Activated CD4-positive, alpha-beta memory T cell treated with anti-CD3 and anti-CD28 coated beads for 36 hours (primary cell): ENCODE results near the gene ZFP30. TPM values are rescaled to one million over a fixed set of nuclear protein-coding genes. Genes with fewer than 3 reads are reported as not detected.
"Not testable (repeated sequence)": the region's sequence is repeated elsewhere in the genome, so short reads cannot be mapped to it uniquely, and the experiment has no call there.

Experiments
- CTCF ChIA-PET: fragments of 350-600 bp; sonication (Branson Sonifier 250); formaldehyde crosslinking; loops from one replicate; lab custom pipeline; 2021; ENCODE audit warnings: antibody characterized with exemption, inconsistent platforms; lab: Charles Lee
- POLR2A ChIA-PET: fragments of 350-600 bp; sonication (Branson Sonifier 250); formaldehyde crosslinking; loops from one replicate; lab custom pipeline; 2021; ENCODE audit warnings: antibody characterized with exemption; lab: Charles Lee
- DNase-seq: peaks from one replicate; pipeline ENCODE4 v3.0.0-alpha.2; 2020
- H3K27ac Mint-ChIP-seq: one replicate; pipeline ENCODE4 v1.8.0; 2021; ENCODE audit warnings: mixed read lengths
- H3K27me3 Mint-ChIP-seq: one replicate; pipeline ENCODE4 v1.8.0; 2021; ENCODE audit warnings: mixed read lengths
- H3K36me3 Mint-ChIP-seq: one replicate; pipeline ENCODE4 v1.8.0; 2021; ENCODE audit warnings: mixed read lengths
- H3K4me1 Mint-ChIP-seq: one replicate; pipeline ENCODE4 v1.8.0; 2021; ENCODE audit warnings: low read depth, mixed read lengths
- H3K4me3 Mint-ChIP-seq: one replicate; pipeline ENCODE4 v1.8.0; 2021; ENCODE audit warnings: mild to moderate bottlenecking, mixed read lengths
- H3K9me3 Mint-ChIP-seq: one replicate; pipeline ENCODE4 v1.8.0; 2021; ENCODE audit warnings: mixed read lengths
- intact Hi-C: fragments of 100-400 bp; cut with micrococcal nuclease; formaldehyde crosslinking; loops from one replicate; pipeline ENCODE4 v1.15.1; 2023
- total RNA-seq, 2 experiments: library from RNA; stranded (reverse); gene quantifications; one replicate each; pipeline ENCODE4 v1.2.3, GENCODE V29; 2021

ZFP30 gene
- total RNA-seq = 10 to 100 TPM; 11.1 to 11.4 TPM

DNA sequence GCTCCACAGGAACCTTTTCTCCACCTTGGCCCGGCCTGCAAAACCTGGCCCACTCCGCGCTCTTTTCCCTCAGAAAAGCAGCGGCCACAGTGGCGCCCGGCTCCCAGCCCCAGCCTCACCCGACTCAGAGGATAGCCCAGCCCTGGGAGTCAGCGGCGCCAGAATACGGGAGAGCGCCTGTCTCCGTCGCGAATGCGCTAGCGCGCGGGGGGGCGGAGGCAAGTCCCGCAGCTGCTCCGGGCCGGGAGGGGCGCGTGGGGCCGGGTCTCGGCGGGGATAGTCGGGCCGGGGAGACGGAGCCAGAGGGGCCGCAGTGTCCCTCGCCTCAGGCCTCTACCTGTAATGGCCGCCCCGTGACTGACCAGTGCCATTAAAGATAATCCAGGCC, at the start of gene ZFP30:
ZFP30 (minus strand) TSS at position 165 of the 388 bp plus-strand sequence. CDS start 7,643 bp downstream, outside the sequence.
- CTCF ChIA-PET = no interaction called here
- intact Hi-C loops = loop anchor here (1.0 to 5.0 kb wide), 5 partner anchors 38 to 338 kb away; partner anchors contain the start of genes ZNF527, ZNF569 and ZNF570
- peak within 1 kb of the TSS; percentile 91 for H3K4me3 Mint-ChIP-seq
- H3K9me3 Mint-ChIP-seq = peaks cover 9% of the 10 kb centered on the region
- H3K4me1 Mint-ChIP-seq = peaks cover 27% of the 10 kb centered on the region
- POLR2A ChIA-PET = interaction anchor here (1.3 kb wide), 1 partner anchor 61 kb away, joined by 4 read pairs; the partner anchor contains the start of genes ZNF540 and ZNF571
- DNase-seq = peak; percentile 88
- peaks cover 19% of the 10 kb centered on the region for H3K36me3 Mint-ChIP-seq
- H3K27me3 Mint-ChIP-seq = no peaks in the 10 kb centered on the region
- peak within 1 kb of the TSS; percentile 95 for H3K27ac Mint-ChIP-seq

DNA sequence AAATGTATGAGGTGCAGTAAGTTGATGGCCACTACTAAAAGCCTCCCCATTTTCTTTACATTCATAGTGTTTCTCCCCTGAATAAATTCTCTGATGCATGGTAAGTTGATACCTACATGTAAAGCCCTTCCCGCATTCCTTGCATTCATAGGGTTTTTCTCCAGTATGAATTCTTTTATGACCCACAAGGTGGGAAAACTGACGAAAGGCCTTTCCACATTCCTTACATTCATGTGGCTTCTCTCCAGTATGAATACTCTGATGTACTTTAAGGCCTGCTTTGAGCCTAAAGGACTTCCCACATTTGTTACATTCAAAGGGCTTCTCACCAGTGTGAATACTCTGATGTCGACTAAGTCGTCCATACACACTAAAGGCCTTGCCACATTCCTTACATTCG, 43.8 kb upstream of the ZFP30 start:
- CTCF ChIA-PET = no interaction called here
- intact Hi-C loops = loop anchor here (10.0 kb wide), 1 partner anchor 234 kb away; the partner anchor contains the start of genes ZNF569 and ZNF570
- POLR2A ChIA-PET = no interaction called here
- no peak for DNase-seq
- H3K9me3 Mint-ChIP-seq = peaks cover 62% of the 10 kb centered on the region
- no peaks in the 10 kb centered on the region for H3K27me3 Mint-ChIP-seq
- no peak overlapping the region for H3K4me3 Mint-ChIP-seq
- H3K36me3 Mint-ChIP-seq = peaks cover 64% of the 10 kb centered on the region
- H3K4me1 Mint-ChIP-seq = no peaks in the 10 kb centered on the region
- no peak overlapping the region for H3K27ac Mint-ChIP-seq

DNA sequence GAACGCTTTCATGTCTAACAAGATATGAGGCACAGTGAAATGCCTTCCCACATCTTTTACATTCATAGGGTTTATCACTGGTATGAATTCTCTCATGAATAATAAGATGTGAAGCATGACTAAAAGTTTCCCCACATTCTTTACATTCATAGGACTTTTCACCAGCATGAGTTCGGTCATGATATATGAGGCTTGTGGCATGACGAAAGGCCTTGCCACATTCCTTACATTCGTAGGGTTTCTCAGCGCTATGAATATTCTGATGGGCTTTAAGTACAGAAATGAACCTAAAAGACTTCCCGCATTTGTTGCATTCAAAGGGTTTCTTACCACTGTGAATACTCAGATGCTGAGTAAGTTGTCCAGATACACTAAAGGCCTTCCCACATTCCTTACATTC, 43.0 kb upstream of the ZFP30 start:
- peaks cover 57% of the 10 kb centered on the region for H3K9me3 Mint-ChIP-seq

DNA sequence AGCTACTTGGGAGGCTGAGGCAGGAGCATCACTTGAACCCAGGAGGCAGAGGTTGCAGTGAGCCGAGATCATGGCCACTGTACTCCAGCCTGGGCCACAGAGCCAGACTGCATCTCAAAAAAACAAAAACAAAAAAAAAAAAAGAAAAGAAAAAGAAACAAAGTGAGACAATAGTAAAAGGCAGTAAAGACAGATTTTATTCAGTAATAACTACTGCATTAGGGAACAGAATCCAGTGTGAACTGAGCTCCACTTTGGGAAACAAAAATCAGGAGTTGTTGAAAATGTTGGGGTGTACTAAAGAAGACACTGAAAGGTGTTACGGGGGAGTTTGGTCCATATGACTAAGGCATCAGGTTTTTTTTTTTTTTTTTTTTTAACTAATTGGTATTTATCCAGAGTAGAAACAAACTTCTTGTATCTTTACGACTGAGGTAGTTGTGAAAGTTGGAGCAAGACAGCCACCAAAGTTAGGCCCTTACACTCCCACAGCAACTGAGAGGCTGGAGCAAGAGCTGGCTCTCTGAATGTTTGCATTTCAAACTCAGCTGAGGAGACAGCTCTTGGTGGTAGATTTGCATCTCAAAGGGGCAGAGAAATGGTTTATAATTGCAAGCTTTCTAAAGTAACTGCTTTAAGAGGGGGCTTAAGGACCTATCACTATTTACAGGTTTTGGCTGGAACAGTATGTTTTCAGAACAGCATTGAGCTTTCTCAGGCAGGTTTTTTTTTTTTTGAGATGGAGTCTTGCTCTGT, 40.1 kb upstream of the ZFP30 start:
- Mint-ChIP-seq H3K9me3 (peaks cover 45% of the 10 kb centered on the region), H3K36me3 (peaks cover 40% of the 10 kb centered on the region)
- intact Hi-C loops = loop anchor here (10.0 kb wide), 1 partner anchor 231 kb away; the partner anchor contains the start of genes ZNF569 and ZNF570

More for the DNA sequence above, 43.0 kb upstream of the ZFP30 start:
- Mint-ChIP-seq H3K27me3 (no peaks in the 10 kb centered on the region), H3K36me3 (peaks cover 58% of the 10 kb centered on the region), H3K27ac (no peak overlapping the region), H3K4me3 (no peak overlapping the region), H3K4me1 (no peaks in the 10 kb centered on the region)
- POLR2A ChIA-PET = no interaction called here
- CTCF ChIA-PET = no interaction called here
- no peak for DNase-seq
- intact Hi-C loops = loop anchor here (10.0 kb wide), 1 partner anchor 233 kb away; the partner anchor contains the start of genes ZNF569 and ZNF570

DNA sequence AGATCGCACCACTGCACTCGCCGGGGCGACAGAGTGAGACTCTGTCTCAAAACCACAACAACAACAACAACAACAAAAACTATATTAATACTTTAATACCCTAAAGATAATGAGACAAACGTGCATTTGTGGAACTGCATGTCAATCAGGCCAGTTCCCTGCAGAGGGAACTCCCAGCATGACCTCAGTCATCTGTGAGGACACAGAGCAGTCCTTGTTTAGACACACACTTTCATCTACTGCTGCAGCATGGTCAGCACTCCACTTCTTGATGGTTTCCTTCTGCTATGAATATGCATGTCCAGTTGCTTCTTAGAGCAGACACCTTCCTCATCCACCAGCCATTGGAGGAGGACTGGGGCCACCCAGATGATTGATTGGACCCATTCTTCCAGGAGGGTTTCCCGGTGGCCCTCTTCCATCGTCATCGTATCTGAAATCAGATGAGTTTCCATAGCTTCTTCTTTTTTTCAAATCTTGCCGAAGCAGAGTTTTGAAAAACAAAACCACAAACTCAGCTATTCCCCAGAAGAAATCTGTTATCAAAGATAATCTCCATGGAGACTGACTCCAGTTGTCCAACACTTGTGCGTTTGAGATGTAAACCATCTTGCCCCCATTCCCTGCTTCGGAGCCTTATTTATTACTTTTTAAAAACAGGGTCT, 37.8 kb upstream of the ZFP30 start:
- H3K27me3 Mint-ChIP-seq = no peaks in the 10 kb centered on the region
- intact Hi-C loops = loop anchor here (2.0 to 10.0 kb wide), 4 partner anchors 26 to 228 kb away; partner anchors contain the start of genes ZFP30, ZNF540, ZNF569 and ZNF570
- no peak overlapping the region for H3K27ac Mint-ChIP-seq
- no peak for DNase-seq
- H3K4me3 Mint-ChIP-seq = no peak overlapping the region
- H3K4me1 Mint-ChIP-seq = peaks cover 9% of the 10 kb centered on the region
- CTCF ChIA-PET = no interaction called here
- peaks cover 20% of the 10 kb centered on the region for H3K36me3 Mint-ChIP-seq
- POLR2A ChIA-PET = interaction anchor here (0.9 kb wide), 1 partner anchor 322 kb away, joined by 3 read pairs; the partner anchor contains the start of gene ZNF527
- peaks cover 30% of the 10 kb centered on the region for H3K9me3 Mint-ChIP-seq

More for the DNA sequence above, 40.1 kb upstream of the ZFP30 start:
- Mint-ChIP-seq H3K27me3 (no peaks in the 10 kb centered on the region), H3K4me1 (peaks cover 9% of the 10 kb centered on the region), H3K4me3 (no peak overlapping the region), H3K27ac (no peak overlapping the region)
- DNase-seq = no peak
- POLR2A ChIA-PET = no interaction called here
- CTCF ChIA-PET = no interaction called here

DNA sequence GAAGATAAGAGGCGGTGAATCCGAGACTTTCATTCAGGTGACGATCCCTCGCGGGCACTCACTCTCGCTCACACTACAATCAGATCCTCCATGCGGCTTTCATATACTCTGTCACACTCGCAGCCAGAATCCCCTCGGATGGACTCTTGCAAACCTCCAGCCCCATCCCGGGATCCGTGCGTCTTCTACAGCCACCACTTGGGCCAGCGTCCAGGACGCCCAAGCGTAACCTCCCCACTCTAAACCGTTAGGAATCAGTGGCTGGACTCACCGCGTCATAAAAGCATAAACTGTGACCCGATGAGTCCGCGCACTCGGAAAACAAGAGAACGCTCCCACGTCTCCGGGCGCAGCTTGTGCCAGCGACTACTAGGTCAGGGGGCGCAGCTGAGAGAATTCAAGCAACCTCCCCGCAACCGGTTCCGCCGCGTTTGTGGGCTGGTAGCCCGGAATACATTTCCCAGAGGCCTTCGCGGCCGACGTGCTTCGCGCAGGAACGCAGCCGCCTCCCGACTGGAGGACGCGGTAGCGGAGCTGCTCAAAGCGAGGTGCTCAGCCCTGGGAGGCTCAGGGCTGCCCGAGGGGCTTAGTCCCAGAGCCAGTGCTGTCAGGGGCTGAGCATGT, 36.7 kb upstream of the ZFP30 start:
- H3K27ac Mint-ChIP-seq = peak overlapping the region; percentile 77
- H3K4me1 Mint-ChIP-seq = peaks cover 9% of the 10 kb centered on the region
- peaks cover 27% of the 10 kb centered on the region for H3K9me3 Mint-ChIP-seq
- H3K36me3 Mint-ChIP-seq = peaks cover 16% of the 10 kb centered on the region
- peak; percentile 89 for DNase-seq
- POLR2A ChIA-PET = interaction anchor here (0.9 to 1.1 kb wide), 4 partner anchors 88 to 321 kb away, joined by 3 to 5 read pairs (median 4); partner anchors contain the start of genes ZNF527, ZNF540, ZNF570 and ZNF571
- intact Hi-C loops = loop anchor here (2.0 to 10.0 kb wide), 4 partner anchors 27 to 227 kb away; partner anchors contain the start of genes ZFP30, ZNF540, ZNF569 and ZNF570
- H3K4me3 Mint-ChIP-seq = peak overlapping the region; percentile 87
- CTCF ChIA-PET = interaction anchor here (1.1 kb wide), 1 partner anchor 88 kb away, joined by 3 read pairs; no protein-coding TSS in a partner anchor
- H3K27me3 Mint-ChIP-seq = no peaks in the 10 kb centered on the region

DNA sequence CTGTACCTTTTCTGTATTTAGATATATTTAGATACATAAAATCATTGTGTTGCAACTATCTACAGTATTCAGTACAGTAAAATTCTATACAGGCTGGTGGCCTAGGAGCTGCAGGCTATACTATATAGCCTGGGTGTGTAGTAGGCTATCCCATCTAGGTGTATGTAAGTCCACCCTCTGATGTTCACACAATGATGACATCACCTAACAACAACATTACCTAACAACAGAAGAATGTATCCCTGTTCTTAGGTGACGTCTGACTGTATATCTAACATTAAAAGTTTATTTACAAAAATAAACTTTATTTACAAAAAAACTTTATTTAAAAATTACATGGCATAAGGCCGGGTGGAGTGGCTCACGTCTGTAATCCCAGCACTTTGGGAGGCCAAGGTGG, 28.3 kb upstream of the ZFP30 start:
- Mint-ChIP-seq H3K27ac (no peak overlapping the region), H3K36me3 (peaks cover 35% of the 10 kb centered on the region), H3K4me3 (no peak overlapping the region), H3K4me1 (no peaks in the 10 kb centered on the region), H3K27me3 (no peaks in the 10 kb centered on the region), H3K9me3 (peaks cover 52% of the 10 kb centered on the region)
- no peak for DNase-seq
- POLR2A ChIA-PET = no interaction called here
- CTCF ChIA-PET = interaction anchor here (0.7 kb wide), 1 partner anchor 281 kb away, joined by 5 read pairs; no protein-coding TSS in a partner anchor
- intact Hi-C loops = no loop called here

DNA sequence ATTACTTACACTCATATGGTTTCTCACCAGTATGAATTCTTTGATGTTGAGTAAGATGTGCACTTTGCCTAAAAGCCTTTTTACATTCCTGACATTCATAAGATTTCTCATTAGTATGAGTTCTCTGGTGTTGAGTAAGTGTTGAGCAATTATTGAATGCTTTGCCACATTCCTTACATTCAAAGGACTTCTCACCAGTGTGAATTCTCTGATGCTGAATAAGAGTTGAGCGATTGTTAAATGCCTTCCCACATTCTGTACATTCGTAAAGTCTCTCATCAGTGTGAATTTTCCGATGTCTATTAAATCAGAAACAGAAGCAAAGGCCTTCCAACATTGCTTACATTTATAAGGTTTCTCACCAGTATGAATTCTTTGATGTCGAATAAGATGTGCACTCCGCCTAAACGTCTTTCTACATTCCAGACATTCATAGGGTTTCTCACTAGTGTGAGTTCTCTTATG, 14.2 kb upstream of the ZFP30 start:
- Mint-ChIP-seq H3K36me3 (peaks cover 34% of the 10 kb centered on the region), H3K27me3 (no peaks in the 10 kb centered on the region)
- CTCF ChIA-PET = no interaction called here

DNA sequence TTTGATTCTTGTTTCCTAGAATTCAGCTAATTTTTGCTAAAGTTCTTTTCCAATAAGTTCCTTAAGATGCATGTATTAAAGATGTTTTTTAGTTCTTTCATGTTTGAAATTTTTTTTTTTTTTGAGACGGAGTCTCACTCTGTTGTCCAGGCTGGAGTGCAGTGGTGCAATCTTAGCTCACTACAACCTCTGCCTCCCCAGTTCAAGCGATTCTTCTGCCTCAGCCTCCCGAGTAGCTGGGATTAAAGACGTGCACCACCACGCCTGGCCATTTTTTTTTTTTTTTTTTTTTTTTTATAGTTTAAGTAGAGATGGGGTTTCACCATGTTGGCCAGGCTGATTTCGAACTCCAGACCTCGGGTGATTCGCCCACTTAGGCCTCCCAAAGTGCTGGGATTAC, 1.9 kb upstream of the ZFP30 start:
- intact Hi-C loops = loop anchor here (5.0 kb wide), 1 partner anchor 190 kb away; the partner anchor contains the start of genes ZNF569 and ZNF570
- DNase-seq, H3K27me3 Mint-ChIP-seq, H3K27ac Mint-ChIP-seq, CTCF ChIA-PET, POLR2A ChIA-PET: not testable (repeated sequence)
- peaks cover 16% of the 10 kb centered on the region for H3K36me3 Mint-ChIP-seq
- peak overlapping the region; percentile 91 for H3K4me3 Mint-ChIP-seq
- peaks cover 18% of the 10 kb centered on the region for H3K9me3 Mint-ChIP-seq
- peaks cover 27% of the 10 kb centered on the region for H3K4me1 Mint-ChIP-seq

More for the DNA sequence above, 14.2 kb upstream of the ZFP30 start:
- POLR2A ChIA-PET = no interaction called here
- H3K4me3 Mint-ChIP-seq = no peak overlapping the region
- H3K9me3 Mint-ChIP-seq = peaks cover 65% of the 10 kb centered on the region
- no peaks in the 10 kb centered on the region for H3K4me1 Mint-ChIP-seq
- DNase-seq = no peak
- intact Hi-C loops = no loop called here
- H3K27ac Mint-ChIP-seq = no peak overlapping the region

DNA sequence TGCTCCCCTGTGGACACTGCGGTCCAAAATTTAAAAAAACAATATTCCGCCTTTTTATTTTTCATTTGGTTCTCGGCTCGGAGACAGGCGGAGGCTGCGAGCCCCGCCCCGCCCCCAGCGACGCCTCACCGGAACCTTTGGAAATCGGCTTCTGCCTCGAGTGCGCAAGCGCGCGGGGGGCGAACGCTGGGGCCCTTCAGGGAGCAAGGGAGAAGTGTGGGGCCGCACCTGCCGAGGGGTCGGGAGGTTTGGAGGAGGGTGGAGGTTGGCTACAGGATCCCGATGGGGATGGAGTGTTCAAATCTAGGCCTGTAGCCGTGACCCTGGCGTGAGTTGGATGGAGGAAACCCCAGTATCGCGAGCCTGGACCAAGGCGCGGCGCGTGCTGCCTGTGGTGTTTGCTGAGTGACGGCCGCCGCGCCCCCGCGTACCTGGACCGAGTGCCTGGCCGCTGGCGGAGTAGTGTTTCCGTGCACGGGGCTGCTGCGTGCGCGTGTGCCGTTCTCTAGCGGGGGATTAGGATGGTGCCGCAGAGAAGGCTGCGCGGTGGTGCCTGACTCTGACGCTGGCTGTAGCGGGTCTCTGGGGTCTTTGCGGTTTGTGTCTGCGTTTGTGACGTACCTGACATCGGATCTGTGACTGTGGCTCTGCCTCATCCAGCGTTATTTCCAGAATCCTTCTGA, 565 bp upstream of the ZFP30 start:
- POLR2A ChIA-PET = interaction anchor here (1.3 kb wide), 1 partner anchor 61 kb away, joined by 4 read pairs; the partner anchor contains the start of genes ZNF540 and ZNF571
- intact Hi-C loops = loop anchor here (1.0 to 5.0 kb wide), 7 partner anchors 37 to 339 kb away; partner anchors contain the start of genes ZNF527, ZNF569, ZNF570 and ZNF573
- H3K36me3 Mint-ChIP-seq = peaks cover 19% of the 10 kb centered on the region
- no peaks in the 10 kb centered on the region for H3K27me3 Mint-ChIP-seq
- DNase-seq = peak; percentile 90
- peaks cover 27% of the 10 kb centered on the region for H3K4me1 Mint-ChIP-seq
- H3K4me3 Mint-ChIP-seq = peak overlapping the region; percentile 91
- peak overlapping the region; percentile 95 for H3K27ac Mint-ChIP-seq
- CTCF ChIA-PET = no interaction called here
- H3K9me3 Mint-ChIP-seq = peaks cover 14% of the 10 kb centered on the region
